HL-60/S4 treated with phorbol 12-myristate 13-acetate at 8.2 ng/mL for 4 days and 3 days (cell line): ENCODE data around the gene RERE.
"Not testable (repeated sequence)": the region's sequence is repeated elsewhere in the genome, so short reads cannot be mapped to it uniquely, and the experiment has no call there.

Experiments
- in situ Hi-C: fragments of 300-500 bp; cut with MboI; formaldehyde crosslinking; loops from 2 replicates; pipeline ENCODE4 v1.15.0; 2022; ENCODE audit warnings: low sequenced_read_pairs

The RERE gene

DNA sequence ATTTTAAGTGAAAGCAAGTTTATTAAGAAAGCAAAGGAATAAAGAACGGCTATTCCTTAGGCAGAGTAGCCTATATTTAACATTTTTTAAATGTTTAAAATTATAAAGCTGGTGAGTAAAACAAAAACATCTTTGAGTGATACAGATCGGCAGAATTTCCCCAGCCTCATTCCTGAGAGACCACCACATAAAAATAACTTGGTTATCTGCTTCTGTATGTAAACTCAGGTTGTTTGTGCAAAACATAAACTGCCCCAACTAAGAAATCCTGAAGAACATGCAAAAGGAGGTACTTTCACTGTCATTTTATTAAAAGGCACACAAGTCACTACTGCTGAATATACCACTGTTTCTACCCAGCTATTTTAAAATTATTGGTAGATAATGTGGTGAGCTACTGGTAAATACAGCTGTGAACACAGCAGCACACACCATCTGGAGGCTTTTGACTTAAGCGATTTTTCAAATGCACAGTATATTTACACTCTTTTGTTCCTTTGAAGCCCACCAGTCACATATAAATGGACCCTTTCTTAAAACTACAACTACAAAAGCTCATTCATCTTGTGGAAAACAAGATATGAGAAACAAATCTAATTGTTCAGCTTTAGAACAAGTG lies 119.3 kb downstream of the RERE start:
- in situ Hi-C loops = no loop called here

DNA sequence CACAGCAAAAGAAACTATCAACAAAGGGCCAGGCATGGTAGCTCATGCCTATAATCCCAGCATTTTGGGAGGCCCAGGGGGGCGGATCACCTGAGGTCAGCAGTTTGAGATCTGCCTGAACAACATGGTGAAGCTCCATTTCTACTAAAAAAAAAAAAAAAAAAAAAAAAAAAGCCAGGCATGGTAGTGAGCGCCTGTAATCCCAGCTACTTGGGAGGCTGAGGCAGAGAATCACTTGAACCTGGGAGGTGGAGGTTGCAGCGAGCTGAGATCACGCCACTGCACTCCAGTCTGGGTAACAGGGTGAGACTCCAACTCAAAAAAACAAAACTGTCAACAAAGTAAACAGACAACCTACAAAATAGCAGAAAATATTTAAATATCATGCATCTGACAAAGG lies 122.0 kb downstream of the RERE start:
- in situ Hi-C loops = not testable (repeated sequence)

DNA sequence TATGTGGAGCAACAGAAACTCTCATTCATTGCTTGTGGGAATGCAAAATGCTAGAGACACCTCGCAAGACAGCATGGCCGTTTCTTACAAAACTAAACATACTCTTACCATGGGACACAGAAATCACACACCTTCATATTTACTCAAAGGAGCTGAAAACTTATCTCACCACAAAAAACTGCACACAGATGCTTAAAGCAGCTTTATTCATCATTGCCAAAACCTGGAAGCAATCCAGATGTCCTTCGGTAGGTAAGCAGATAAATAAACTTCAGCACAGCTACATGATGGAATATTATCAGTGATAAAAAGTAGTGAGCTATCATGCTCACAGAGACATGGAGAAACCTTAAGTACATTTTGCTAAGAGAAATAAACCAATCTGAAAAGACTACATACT lies 124.3 kb downstream of the RERE start:
- in situ Hi-C loops = no loop called here

DNA sequence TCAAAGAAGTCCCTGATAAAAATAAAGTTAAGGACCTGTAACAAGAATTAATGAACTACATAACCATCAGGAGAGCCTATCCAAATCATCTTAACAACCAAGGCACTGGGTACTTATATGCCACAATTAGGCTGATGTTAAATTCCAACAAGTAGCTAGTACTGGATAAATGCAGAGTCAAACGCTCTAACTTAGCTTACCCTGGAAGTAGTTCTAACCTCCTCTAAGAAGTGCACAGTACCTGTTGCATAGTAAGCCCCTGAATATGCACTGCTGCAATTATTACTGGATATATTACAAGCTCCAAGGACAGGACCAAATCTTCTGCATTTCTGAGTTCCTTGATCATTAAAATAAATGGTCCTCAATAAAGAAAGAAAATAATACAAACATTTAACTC lies 125.8 kb downstream of the RERE start:
- in situ Hi-C loops = no loop called here

DNA sequence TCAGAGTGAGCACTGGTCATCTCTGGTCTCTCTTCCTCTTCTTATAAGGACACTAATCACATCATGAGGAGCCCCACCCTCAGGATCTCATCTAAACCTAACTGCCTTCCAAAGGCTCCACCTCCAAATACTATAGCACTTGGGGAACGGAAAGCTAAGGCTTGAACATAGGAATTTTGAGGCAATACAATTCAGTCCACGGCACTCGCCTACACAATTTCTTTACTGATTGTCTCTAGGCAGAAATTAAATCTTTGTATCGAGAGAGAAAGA lies 127.3 kb downstream of the RERE start:
- in situ Hi-C loops = no loop called here

DNA sequence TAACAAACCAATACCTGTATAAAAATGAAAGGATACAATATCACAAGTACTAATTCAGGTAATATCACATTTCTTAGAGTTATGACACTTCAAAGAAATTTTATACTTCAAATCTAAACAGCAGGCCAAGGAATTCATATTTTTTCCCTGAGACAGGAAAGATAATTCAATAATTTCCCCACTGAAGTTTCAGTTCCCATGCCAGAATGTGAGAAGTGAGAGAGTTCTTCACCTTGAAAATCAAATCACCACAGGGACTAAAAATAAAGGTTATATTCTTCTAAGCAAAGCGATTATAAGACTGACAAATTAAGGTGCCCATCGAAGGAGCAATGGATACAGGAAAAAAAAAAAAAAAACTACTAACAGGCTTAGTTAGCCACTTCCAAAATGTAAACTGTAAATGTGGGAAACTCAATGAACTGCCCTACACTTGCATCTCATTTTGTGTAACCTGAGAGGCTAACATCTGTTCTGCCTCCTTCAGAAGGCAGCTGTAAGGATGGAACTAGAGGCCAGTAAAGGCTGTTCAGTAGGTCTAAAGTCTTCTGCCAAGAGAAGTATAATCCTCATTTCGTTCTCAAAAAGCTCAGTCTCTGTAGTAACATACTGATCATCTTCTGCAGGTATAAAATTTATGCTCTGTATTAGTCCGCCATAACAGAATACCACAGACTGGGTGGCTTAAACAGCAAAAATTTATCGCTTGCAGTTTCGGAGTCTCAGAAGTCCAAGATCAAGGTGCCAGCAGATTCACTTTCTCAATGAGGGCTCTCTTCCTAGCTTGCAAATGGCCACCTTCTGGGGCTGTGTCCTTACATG lies 127.8 kb downstream of the RERE start:
- in situ Hi-C loops = no loop called here

DNA sequence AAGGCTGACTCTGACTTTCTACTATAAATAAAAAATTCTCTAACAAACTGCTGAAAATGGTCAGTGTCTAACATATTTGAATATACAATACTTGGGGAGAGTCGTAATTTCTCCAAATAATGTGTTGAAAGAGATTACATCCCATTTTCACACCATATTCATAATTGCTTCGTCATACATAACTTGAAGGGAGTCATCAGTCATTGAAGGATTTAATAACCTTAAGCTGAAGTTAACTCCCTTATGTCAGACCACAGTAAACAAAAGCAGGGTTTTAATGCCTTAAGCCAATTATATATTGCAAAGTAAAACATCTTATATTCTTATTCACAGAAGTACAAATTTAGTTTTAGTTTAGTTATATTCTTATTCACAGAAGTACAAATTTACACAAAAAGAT lies 129.9 kb downstream of the RERE start:
- in situ Hi-C loops = no loop called here

DNA sequence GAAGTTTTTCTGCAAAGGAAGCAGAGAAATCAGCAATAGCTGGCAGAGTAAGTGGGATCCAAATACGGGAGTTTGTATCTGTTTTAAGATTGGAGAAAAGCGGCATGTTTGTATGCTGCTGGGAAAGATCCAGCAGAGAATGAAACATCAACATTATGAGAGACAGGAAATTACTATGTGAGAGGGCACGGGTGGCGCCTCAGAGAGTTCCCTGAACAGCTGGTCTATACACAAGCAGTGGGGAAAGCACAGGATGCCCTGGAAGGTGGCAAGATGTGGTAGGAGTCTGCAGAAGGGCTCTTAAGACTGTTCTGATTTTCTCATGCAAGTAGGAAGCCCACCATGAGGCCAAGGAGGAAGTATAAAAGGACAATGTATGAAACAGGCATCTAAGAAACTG lies 130.4 kb downstream of the RERE start:
- in situ Hi-C loops = no loop called here

DNA sequence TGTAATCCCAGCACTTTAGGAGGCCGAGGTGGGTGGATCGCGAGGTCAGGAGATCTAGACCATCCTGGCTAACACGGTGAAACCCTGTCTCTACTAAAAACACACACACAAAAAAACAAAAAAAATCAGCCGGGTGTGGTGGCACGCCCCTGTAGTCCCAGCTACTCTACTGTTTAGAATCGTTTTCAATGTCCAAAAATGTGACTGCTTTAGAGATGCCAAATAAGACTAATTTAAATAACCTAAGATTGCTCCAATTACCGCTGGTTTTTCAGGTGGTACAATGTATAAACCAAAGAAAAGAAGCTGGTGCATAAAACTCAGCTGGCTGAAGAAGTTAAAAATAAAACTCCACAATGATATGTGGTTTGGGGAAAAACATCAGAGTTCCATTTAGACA lies 132.0 kb downstream of the RERE start:
- in situ Hi-C loops = no loop called here

DNA sequence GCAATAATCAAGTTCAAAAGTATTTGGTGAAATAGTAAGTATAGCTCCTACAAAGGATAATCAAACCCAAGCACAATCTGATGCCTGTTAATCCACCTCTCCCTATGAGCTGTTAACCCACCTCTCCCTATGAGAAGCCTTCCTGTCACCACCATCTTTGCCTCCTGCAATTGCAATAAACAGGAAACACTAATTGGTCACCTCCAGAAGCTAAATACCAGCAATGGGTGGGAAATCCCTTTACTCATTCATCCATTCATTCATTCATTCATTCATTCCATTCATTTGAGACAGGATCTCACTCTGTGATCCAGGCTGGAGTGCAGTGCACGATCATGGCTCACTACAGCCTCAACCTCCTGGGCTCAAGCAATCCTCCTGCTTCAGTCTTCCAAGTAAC lies 132.8 kb downstream of the RERE start:
- in situ Hi-C loops = no loop called here

DNA sequence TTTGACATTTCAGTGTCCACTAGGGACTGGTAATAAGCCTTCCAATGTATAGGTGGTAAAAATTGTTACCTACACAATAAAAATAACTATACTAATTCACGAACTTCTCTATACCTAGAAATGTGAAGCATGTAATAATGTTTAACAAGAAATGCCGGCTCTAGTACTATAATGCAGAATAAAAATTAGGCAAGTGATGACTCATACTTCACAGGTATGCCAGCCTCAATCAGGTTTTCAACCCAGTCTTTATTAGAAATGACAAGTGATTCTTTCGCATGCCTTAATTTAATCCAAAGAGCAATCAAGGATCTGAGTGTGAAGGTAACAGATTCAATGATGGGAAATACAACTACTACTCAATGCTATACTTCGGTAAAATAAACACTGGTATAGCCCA lies 134.9 kb downstream of the RERE start:
- in situ Hi-C loops = no loop called here

DNA sequence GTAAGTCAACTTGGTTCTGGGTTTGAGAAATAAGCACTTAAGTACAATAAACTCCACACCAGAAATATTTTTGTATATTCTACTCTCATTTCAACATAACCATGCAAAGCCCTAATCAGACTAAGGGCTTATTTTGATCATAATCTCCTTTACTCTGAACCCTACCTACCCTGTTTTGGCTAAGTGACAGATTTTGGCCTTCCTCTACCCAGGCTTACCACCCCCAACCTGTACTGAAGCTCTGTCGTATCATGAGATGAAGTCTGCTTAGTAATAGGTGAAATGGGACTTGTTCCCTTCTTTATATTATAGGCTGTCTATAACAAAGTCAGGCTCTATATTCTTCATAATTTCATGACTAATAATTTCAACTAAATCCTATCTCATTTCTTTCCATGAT lies 135.5 kb downstream of the RERE start:
- in situ Hi-C loops = no loop called here

DNA sequence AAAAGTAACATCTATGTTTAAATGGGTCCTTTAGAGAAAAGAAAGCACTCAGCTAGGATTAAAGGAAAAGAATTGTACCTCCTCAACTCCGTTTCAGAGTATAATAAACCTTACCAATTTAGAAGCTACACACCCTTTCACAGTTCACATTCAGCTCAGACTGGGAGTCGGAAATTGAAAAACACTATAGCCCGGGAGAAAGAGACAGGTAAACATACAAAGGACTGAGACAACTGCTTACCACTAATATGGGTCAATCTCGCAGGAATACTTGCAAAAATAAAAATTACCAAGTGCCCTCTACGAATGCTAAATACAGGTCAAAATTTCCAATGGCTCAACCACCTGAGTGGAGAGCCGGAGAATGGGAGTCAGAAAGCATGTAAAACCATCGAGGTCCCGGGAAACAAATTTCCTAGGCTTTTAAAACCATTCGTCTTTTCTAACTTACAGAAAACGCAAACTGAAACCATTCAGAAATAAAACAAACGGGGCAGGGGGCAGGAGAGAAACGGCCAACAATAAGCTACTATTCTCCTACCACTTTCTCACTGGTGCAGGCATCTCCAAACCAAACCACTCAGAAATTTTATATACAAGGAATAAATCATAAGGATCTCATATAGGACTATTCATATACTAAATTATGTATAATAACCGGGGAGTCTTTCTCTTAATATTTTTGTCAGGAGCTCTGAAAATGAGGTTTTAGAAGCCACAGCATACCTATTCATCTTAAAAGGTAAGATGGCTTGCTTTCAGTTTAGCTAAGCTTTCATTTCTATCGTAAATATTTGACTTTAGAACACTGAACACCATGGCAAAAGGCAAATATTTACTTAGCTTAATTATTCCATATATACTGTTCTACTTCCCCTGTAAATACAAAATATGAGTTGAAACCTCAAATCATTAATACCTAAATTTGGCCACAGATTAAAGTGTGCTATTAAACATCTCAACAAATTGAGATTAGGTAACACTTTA lies 136.5 kb downstream of the RERE start:
- in situ Hi-C loops = no loop called here

DNA sequence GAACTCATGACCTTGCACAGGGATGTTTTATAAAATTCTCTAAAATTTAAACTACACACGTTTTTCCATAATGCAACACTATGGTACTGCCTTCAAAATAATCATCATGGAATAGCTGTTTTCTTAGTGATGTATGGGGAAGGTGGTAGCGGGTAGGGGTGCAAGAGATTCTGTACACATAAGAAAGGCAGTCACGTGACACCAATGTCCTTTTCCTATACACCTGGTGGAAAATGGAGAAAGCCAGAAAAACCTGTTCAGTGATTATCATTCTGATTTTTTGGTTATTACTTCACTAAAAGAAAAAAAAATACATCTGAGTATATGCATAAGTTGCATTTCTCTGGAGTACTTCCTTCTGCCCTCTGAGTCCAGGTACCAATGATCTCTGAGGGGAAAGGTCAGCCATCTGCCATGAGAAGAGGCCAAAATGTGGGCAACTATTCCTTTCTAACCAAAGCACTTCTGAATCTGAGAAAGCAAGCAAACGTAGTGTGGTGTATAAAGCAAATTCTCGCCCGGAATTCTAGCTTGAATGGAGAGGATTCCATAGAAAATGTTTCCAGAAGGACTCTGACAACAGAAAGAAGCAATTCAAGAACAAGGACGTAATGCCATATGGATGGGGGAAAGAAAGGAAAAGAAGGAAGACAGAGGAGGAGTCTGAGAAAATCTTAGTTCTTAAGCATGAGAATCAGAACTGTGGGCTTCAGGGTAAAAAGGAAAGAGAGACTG lies 137.3 kb downstream of the RERE start:
- in situ Hi-C loops = no loop called here

DNA sequence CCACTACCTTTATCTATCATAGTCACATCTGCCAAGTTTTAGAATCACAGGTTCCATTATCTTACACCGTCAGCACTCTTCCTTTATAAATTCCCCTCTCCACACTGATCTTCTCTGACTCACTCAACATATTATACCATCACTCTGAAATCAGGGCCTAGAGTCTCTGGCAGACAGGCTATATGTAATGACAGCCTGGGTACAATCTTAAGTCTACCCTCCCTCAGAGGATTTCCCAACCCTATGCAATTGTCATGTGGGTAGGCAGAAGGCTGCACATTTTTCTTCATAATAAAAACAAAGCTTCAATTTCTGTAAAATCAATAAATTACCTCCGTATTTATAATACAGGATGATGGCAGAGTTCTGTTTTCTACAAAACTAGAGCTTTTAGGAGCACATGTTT lies 138.0 kb downstream of the RERE start:
- in situ Hi-C loops = no loop called here

DNA sequence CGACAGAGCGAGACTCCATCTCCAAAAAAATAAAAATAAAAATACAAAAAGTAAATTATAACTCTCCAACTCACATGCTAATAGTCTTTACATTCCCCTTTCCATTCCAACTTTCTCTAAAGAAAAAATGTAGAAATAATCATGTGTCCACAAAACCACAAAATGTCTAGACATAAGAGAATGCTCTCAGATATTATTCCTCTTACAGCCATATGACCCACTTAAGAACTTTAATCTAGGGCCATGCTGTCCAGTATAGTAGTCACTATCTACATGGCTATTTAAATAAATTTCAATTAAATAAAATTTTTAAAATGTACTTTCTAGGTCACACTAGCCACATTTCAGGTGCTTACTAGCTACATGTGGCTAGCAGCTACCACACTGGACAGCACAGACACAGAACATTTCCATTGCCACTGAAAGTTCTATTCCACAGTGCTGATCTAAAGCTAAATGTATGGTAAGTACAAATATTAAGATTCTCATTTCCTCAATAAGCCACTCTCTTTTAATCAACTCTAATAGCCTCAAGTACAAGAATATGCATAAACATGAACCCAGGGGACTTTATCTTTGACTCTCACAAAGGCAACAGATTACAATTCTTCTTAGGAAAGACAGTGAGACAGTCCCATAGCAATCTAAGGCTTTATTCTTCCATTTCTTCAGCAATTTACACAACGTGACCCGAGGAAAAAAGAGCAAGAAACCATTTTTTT lies 138.6 kb downstream of the RERE start:
- in situ Hi-C loops = no loop called here

DNA sequence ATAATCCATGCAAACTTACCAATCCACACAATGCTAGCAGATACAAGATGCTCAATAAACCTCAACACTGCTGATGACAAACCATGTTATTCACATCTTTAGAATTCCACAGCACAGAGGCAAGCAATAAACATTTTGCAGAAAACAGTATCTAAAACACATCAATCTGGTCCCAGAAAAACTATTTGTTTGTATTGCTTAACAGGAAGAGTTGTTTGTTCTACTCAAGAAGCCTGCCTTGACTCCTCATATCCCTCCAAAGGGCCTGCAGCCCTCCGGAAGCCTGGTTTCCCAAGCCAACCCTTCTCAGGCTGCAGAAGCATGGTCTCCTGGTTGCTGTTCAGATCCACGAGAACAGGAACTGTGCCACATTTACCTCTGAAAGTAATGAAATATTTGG lies 139.7 kb downstream of the RERE start:
- in situ Hi-C loops = no loop called here

DNA sequence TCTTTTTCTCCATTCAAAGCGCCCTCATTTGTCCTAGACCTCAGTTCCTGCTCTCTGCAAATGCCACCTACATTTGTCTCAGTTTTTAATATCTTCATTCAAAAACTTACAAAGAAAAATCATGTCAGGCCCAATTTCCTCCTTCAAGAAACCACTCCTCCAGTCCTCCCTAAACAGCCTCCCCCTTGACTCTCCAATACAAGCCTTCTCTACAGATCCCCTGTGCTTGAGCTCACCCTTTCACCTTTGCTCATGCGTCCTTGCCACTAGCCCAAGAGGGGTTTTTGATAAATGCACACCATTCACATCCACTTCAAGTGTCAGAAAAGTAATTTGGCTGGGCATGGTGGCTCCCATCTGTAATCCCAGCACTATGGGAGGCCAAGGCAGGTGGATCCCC lies 140.6 kb downstream of the RERE start:
- in situ Hi-C loops = no loop called here

DNA sequence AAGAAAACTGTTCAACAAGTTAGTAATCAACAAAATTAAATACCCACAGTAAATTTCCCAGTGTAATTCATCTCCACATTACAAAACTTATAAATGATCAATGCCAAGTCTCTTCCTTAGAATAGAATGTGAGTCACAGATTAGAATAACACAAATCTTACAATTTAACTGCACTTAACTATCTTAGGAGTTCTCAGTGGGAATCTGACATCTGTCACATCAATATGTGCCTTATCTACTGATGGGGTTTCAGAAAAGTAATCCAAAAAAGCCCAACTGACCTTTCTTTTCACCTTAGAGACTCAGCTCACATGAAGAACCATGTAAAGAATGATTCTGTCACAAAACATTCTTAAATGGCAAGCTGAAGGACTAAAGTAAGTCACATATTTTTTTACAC lies 141.4 kb downstream of the RERE start:
- in situ Hi-C loops = no loop called here

DNA sequence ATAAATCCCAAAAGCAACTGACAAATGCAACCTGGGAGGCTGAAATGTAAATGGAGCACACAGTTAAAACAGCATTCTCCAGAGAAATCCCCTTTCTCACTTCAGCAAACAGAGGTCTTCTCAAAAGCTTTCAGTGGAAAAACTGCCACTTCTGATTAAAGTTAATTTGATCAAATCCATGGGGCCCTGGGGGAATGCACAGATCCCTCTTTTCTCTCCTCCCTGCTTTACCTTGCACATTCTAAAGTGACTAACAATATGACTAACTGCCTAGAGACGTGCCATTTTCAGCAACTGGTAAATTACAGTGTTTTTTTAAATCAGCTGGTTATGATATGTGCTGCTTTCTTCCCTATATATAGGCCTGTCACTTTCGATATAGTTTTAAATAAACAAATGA lies 142.5 kb downstream of the RERE start:
- in situ Hi-C loops = no loop called here

DNA sequence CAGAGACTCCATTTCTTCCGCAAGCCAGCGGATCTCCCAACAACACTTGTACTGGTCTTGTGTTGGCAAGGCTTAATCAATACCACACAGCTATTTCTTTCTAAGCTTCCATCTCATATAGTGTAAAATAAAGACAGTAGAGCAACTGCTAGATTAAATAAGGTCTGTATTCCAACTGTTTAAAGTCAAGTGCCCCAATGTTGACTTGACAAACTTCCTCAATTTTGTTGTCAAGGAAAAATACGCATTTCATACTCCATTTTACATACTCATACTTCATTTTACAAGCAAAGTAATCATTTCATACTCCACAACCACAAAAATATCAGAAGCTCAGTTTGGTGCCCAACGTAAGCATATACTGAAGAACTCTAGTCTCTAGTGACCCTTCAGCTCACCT lies 143.0 kb downstream of the RERE start:
- in situ Hi-C loops = no loop called here
